ENCODE data around the gene MYT1.

MYT1 gene

GRCh38 chr20:64219202-64219601 lies 55.0 kb downstream of the MYT1 start:
- DNase-seq (ENCODE audit: low read depth) = no peak

- no peak for DNase-seq (ENCODE audit: low read depth)
Observed at GRCh38 chr20:64219730-64220129, 55.5 kb downstream of the MYT1 start.

DNA sequence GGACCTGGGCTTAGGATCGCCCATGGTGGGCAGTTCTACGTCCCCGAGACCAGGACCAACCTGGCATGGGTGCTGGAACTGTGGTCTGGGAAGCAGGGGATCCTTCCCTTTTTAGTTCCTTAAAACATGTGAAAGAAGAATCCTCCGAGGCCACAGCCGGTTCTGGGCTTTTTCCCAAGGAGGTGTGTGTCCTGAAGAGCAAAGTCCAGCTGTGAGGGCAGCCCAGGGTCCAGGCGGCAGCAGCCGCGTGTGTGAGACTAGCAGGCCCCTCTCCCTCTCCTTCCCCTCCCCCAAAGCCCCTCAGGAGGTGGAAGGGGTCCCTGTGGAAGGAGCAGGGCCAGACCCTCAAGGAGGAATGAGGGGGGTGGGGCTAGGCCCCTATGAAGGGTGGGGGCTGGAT lies 56.2 kb downstream of the MYT1 start:
- no peak for DNase-seq (ENCODE audit: low read depth)

DNA sequence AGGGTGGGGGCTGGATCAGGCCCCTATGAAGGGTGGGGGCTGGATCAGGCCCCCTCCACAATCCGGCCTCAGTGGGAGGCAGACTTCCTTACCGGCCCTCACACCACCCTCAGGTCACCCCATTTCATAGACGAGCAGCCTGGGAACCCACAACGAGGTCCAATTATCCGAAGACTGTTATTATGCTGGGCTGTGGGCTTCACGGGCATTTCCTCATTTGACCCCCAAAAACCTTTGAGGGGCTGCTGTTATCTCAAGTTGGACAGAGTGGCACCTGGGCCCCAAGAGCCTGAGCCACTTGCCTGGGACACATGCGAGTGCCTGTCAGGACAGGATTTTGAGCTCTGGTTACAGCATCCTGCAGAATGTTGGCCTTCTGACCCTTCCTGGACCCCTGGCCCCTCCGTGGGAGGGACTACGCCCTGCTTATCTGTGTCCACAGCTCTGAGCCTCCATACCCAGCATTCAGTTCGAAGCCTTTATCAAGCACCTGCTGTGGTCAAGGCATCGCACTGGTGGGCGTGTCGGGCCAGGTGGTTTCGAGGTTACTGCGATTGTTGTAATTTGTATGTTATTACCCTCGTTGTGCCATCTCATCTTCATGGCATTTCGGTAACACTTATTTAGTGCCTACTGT lies 56.8 kb downstream of the MYT1 start:
- DNase-seq (ENCODE audit: low read depth) = no peak

GRCh38 chr20:64222291-64222735 lies 58.1 kb downstream of the MYT1 start:
- DNase-seq (ENCODE audit: low read depth) = no peak

DNA sequence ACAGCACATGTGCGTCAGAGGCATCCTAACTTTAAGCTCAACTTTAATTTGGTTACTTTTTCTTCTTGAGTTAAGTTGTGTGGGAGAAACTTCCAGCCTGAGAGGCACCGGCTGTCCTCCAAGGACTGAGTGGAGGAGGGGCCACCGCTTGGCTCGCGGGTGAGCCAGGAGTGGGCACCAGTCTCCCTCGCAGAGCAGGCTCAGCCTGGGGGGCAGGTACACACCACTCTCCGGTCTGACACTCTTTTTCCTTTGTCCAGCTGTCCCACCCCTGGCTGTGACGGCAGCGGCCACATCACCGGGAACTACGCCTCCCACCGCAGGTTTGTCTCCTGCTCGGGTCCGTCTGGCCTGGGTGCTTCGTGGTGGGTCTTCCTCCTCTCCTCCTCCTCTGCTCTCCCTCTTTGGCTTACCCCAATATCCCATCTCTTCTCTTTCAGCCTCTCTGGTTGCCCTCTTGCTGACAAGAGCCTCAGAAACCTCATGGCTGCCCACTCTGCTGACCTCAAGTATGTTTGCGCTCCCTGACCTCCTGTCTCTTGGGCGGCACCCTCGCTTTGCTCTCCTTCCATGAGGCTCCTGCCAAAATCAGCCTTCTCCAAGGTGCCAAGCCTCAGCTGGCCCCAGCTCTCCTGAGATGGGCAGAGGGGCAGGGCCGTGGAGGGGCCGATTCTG lies 58.7 kb downstream of the MYT1 start:
- no peak for DNase-seq (ENCODE audit: low read depth)

DNA sequence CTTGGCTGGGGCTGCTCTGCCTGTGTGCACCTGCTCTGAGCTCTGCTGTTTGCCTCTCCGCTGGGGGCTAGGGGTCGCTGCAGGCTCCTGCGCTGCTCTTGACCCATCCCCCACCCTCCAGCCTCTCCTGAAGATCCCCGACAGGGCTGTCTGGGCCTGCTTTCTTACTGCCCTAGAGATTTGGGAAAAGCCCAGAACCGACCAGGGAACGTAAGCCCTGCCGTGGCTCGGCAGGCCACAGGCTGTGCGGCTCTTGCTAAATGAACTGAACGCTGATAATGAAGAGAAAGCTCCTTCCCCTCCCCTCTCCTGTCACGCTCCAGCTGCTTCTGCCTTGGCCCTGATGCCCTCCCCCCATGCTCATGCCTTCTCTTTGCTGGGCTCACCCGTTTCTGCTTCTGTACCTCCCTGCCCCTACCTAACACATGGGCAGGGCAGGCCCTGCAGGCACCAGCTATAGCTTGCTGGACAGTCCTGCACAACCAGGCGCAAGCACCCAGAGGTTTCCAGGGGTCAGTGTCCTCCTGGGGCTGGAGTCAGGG lies 59.3 kb downstream of the MYT1 start:
- no peak for DNase-seq (ENCODE audit: low read depth)

- no peak for DNase-seq (ENCODE audit: low read depth)
Observed at GRCh38 chr20:64224351-64225170, 60.3 kb downstream of the MYT1 start.

GRCh38 chr20:64225171-64225595 lies 60.9 kb downstream of the MYT1 start:
- DNase-seq (ENCODE audit: low read depth) = no peak

GRCh38 chr20:64225828-64226598 lies 61.8 kb downstream of the MYT1 start:
- no peak for DNase-seq (ENCODE audit: low read depth)

DNA sequence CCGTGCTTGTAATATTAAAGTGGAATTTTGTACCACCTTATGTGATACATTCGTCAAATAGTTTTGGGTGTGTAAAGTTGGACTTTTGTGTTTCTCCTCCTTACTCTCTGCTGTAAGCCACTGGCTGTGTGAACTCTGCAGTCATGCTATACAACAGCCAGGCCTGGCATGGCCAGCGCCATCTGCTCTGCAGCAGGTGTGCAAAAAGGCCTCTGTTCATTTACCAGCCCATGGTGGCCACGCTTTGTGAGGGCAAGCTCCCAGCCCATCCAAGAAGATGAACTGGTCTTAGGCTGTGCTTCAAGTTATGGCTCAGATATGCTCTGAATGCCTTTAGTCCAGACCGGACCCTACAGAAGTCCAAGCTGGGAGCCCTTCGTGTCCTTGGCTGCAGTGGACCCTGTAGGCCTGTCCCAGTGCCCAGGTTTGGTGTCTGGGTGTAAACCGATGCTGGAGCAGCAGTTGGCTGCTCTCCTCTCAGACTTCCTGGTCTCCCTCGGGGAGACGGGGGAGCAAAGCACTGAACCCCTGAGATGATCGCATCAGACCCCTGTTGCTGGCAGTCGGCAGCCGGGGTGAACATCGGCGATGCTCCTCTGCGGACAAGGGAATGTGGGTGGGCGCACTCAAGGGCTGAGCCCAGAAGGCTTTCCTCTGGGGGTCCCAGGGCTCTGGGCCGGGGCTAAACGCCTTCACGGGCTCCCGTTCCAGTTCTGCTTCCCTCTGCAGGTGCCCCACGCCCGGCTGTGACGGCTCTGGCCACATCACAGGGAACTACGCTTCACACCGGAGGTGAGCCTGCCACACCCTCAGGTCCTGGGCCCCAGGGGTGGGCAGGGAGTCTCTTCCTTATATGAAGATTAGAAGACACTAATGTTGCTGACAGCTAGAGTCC lies 62.7 kb downstream of the MYT1 start:
- DNase-seq (ENCODE audit: low read depth) = no peak

DNA sequence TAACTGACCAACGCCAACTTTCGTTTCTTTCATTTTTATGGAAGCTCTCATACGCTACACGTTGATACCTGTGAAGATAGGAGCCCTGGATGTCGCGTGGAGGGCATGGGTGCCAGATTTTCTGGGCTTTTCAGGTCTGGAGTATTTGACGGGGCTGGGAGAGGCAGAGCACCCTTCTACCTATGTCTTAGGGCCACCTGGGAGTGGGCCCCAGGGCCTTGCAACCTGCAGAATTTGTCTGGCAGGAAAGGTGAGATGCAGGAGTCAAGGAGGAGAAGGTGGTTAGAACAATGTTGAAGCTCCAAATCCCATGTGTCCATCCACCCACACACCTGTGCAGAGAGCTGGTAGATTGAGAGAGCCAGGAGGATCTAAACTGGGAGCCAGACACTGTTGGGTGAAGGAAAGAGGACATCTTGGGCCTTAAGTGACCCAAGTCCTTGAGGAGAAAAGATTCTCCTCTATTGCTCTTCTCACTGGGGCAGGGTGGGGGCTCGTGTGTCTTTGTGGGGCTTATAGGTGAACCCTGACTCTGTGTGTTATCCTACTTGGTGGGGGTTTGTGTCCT lies 63.9 kb downstream of the MYT1 start:
- DNase-seq (ENCODE audit: low read depth) = no peak

GRCh38 chr20:64228751-64229506 lies 64.7 kb downstream of the MYT1 start:
- no peak for DNase-seq (ENCODE audit: low read depth)

GRCh38 chr20:64229507-64230061 lies 65.3 kb downstream of the MYT1 start:
- no peak for DNase-seq (ENCODE audit: low read depth)

DNA sequence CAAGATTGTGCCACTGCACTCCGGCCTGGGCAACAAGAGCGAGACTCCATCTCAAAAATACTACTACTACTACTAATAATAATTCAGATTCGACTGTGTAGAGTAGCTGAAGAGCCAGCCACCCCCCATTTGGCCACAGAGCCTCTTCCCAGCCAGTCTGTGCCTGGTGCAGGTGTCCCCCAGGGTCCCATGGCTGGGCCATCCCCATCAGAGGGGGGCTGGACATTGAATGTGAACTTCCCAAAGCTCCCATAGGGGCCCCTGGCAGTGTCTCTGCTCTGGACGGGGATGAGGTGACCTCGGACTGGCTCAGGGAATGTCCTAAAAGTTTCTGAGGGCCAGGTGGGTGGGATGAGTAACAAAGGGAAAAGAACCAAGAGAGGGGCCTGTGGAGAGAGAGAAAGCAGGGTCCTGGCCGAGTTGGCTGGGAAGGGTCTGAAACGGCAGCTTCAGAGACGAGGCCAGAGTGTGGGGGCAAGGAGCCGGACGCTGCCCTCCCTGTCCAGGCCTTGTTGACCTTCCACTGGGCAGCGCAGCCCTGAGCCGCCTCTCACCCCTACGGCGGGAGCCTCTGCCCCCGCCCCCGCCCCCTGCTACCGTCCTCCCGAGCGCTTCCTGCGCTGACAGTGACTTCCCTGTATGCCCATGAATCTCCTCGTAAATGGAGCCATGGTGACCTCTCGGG lies 66.4 kb downstream of the MYT1 start:
- DNase-seq (ENCODE audit: low read depth) = no peak

DNA sequence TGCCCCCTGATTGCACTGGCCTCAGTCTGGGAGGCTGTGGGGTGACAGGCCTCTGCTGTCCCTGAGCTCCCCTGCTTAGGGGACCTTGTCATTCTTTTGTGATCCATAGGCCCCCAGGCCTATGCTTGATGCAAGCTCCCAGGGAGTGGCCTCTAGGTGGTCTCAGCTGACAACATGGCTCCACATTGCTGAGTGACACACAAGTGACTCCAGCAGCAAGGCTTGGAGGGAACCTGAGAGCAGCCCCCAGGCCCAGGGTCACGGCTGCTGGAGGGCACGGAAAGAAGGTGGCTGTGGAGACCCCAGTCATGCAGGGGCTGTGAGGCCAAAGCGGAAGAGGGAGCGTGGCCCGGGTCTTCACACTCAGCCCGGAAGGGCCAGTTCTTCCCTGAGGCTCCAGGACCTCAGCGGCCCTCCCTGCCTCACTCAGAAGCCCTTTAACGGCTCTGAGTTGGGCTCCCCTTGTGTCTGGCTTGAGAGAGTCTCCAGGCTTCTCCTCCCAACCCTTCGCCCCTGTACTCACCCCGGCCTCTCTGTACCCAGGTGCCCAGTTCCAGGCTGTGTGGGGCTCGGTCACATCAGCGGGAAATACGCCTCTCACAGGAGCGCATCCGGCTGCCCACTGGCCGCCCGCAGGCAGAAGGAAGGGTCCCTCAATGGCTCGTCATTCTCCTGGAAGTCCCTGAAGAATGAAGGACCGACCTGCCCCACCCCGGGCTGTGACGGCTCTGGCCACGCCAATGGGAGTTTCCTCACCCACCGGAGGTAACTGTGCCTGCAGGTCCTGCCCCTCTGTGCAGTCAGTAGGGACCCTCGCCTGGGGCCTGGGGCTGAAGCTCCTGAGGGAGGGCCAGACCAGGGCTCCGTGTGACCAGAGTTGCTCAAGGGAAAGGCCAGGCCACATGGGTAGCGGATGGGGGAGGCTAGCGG lies 67.6 kb downstream of the MYT1 start:
- no peak for DNase-seq (ENCODE audit: low read depth)

DNA sequence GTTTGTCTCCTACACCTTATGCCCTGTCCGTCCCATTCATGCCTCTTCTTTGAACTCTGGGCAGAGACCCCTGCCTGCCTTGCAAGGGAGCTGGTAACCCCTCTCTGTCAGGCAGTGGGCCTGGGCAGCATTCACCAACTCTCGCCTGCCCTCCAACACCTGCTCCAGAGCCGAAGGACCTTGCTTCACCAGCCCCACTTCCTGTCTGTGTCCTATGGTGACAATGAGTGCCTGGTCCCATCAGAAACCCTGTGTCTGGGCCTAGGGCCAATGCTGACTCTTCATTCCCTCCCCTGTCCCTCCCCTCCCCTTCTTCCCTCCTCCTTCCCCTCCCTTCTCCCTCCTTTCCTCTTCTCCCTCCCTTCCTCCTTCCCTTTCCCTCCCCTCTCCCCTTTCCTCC lies 68.5 kb downstream of the MYT1 start:
- no peak for DNase-seq (ENCODE audit: low read depth)

DNA sequence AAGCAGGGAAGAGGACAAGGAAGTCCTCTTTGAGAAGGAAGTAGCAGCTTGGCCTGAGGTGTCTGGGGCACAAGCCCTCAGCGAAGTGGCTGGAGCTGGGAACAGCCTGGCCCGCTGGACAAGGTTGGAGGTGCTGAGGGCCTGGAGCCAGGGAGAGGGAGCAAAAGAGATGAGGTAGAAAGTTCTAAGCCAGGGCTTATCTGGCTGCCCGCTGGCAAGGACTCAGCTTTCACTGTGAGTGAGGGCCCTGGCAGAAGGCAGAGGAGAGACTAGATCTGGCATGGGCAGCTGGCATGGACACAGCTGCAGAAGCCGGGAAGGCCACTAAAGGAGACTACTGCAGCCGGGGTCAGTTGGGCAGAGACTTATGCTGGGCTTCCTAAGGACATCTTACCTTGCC lies 69.5 kb downstream of the MYT1 start:
- DNase-seq (ENCODE audit: low read depth) = no peak

Data from activated T-cell treated with anti-CD3 and anti-CD28 coated beads for 24 hours (primary cell).